OCI-LY1 (cell line): ENCODE results near the gene DOCK7.

ENCODE experiments used
- H2AFZ ChIP-seq: fragments of 200-600 bp; sonication (generic), shearing (Covaris generic); 2 replicates; pipeline ENCODE4 v1.6.0; 2014; ENCODE audit warnings: antibody characterized with exemption, mild to moderate bottlenecking, low read length
- H3F3A ChIP-seq: fragments of 200-600 bp; sonication (generic), shearing (Covaris generic); 2 replicates; pipeline ENCODE4 v1.6.0; 2014; ENCODE audit warnings: mild to moderate bottlenecking, antibody characterized with exemption, low read length, moderate library complexity; ENCODE audit not compliant: insufficient read depth
- H3K27ac ChIP-seq: fragments of 200-600 bp; sonication (generic); 2 replicates; pipeline ENCODE4 v1.5.1; 2014; ENCODE audit warnings: low read length, mixed run types, mild to moderate bottlenecking, low read depth; ENCODE audit not compliant: poor library complexity, severe bottlenecking
- H3K27me3 ChIP-seq: fragments of 200-600 bp; sonication (generic); 2 replicates; pipeline ENCODE4 v1.6.0; 2014; ENCODE audit warnings: antibody characterized with exemption, mild to moderate bottlenecking, low read length, moderate library complexity; ENCODE audit not compliant: insufficient read depth
- H3K36me3 ChIP-seq: fragments of 200-600 bp; sonication (generic); 2 replicates; pipeline ENCODE4 v1.6.1; 2014; ENCODE audit warnings: mild to moderate bottlenecking, antibody characterized with exemption, low read length, moderate library complexity, mixed read lengths; ENCODE audit not compliant: insufficient read depth
- H3K4me1 ChIP-seq: fragments of 200-600 bp; sonication (generic); 2 replicates; pipeline ENCODE4 v1.5.1; 2014; ENCODE audit warnings: mild to moderate bottlenecking, low read length, moderate library complexity; ENCODE audit not compliant: insufficient read depth, severe bottlenecking
- H3K4me2 ChIP-seq: fragments of 200-600 bp; sonication (generic), shearing (Covaris generic); 2 replicates; pipeline ENCODE4 v1.6.1; 2014; ENCODE audit warnings: low read length
- H3K4me3 ChIP-seq: fragments of 200-600 bp; sonication (generic); 2 replicates; pipeline ENCODE4 v1.5.1; 2014; ENCODE audit warnings: low read length, low read depth, mild to moderate bottlenecking, mixed read lengths; ENCODE audit not compliant: poor library complexity, severe bottlenecking
- H3K79me2 ChIP-seq: fragments of 200-600 bp; shearing (Covaris generic); 2 replicates; pipeline ENCODE4 v1.6.1; 2016; ENCODE audit warnings: mixed run types, low read length, mixed read lengths; ENCODE audit not compliant: insufficient read depth
- H3K9ac ChIP-seq: fragments of 200-600 bp; sonication (generic), shearing (Covaris generic); 2 replicates; pipeline ENCODE4 v1.6.1; 2014; ENCODE audit warnings: mild to moderate bottlenecking, low read length, mixed read lengths
- H3K9me2 ChIP-seq: fragments of 200-600 bp; sonication (generic), shearing (Covaris generic); 2 replicates; pipeline ENCODE4 v1.6.1; 2014; ENCODE audit warnings: low read depth, mild to moderate bottlenecking, low read length, mixed read lengths
- H3K9me3 ChIP-seq: fragments of 200-600 bp; shearing (Covaris generic); 2 replicates; pipeline ENCODE4 v1.6.1; 2014; ENCODE audit warnings: low read length, mixed read lengths
- H4K20me1 ChIP-seq: fragments of 200-600 bp; sonication (generic), shearing (Covaris generic); 2 replicates; pipeline ENCODE4 v1.6.0; 2016; ENCODE audit warnings: mild to moderate bottlenecking, low read length; ENCODE audit not compliant: insufficient read depth
- EZH2 ChIP-seq: fragments of 200-600 bp; sonication (generic), shearing (Covaris generic); IDR thresholded peaks from 2 replicates; pipeline ENCODE4 v1.8.0; 2017; ENCODE audit warnings: borderline replicate concordance, mixed run types, mild to moderate bottlenecking, antibody characterized with exemption, low read length, moderate library complexity, mixed read lengths
- TF ChIP-seq, protein P1 (sequence below): fragments of 200-600 bp; sonication (generic), shearing (Covaris generic); IDR thresholded peaks from 2 replicates; pipeline ENCODE4 v1.5.1; 2017; ENCODE audit warnings: mild to moderate bottlenecking, antibody characterized with exemption, low read length, moderate library complexity, mixed read lengths

DOCK7 gene

DNA sequence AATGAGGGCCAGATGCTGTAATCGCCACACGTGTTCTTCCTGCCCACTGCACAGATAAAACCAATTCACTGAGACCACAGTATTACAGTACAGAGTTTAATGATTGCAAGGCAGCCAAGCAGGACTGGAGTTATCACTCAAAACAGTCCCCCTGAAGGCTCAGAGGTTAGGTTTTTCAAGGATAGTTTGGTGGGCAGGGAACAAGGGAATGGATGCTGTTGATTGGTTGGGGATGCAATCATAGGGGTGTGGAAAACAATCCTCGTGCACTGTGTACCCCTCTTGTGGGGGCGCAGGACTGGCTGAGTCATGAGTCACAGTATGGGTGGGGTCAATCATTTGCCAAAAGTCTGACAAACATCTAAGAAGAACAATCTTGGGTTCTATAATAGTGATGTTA is 263.8 kb downstream of the DOCK7 start:
- Histone ChIP-seq H3K4me3 (no peak overlapping the region), H3K27me3 (no peaks in the 10 kb centered on the region), H3K4me1 (no peaks in the 10 kb centered on the region), H3K4me2 (no peak overlapping the region), H3K27ac (no peak overlapping the region), H3K9me3 (no peaks in the 10 kb centered on the region), H3K79me2 (no peaks in the 10 kb centered on the region), H3K9ac (no peak overlapping the region), H4K20me1 (no peaks in the 10 kb centered on the region), H3K36me3 (no peaks in the 10 kb centered on the region), H3K9me2 (no peaks in the 10 kb centered on the region), H3F3A (no peaks in the 10 kb centered on the region), H2AFZ (no peak overlapping the region)
- TF ChIP-seq EZH2: no peak
- TF ChIP-seq, protein P1, sequence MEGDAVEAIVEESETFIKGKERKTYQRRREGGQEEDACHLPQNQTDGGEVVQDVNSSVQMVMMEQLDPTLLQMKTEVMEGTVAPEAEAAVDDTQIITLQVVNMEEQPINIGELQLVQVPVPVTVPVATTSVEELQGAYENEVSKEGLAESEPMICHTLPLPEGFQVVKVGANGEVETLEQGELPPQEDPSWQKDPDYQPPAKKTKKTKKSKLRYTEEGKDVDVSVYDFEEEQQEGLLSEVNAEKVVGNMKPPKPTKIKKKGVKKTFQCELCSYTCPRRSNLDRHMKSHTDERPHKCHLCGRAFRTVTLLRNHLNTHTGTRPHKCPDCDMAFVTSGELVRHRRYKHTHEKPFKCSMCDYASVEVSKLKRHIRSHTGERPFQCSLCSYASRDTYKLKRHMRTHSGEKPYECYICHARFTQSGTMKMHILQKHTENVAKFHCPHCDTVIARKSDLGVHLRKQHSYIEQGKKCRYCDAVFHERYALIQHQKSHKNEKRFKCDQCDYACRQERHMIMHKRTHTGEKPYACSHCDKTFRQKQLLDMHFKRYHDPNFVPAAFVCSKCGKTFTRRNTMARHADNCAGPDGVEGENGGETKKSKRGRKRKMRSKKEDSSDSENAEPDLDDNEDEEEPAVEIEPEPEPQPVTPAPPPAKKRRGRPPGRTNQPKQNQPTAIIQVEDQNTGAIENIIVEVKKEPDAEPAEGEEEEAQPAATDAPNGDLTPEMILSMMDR: no peak

DNA sequence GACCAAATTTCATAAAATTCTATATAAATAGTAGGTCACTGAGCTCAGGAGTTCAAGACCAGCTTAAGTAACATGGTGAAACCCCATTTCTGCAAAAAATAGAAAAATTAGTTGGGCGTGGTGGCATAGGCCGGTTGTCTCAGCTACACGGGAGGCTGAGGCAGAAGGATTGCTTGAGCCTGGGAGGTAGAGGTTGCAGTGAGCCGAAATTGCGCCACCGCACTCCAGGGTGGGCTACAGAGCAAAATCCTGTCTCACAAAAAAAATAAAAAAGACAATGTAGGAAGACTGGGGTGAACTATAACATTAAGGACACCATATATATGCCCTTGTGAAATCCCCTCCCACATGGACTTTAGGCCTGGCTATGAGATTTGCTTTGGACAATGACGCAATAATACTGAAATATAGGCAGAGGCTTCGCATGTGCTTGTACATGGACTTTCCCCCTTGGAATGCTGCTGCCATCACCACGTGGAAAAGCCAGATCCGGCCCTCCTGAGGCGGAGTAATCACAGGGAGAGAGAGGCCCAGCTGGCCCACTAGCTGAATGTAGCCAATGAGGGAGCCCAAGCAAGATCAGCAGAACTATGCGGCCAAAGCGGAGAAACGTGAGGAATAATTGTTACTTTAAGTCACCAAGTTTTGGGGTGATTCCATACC is 264.5 kb downstream of the DOCK7 start:
- Histone ChIP-seq H3K27ac (no peak overlapping the region), H3K9ac (no peak overlapping the region), H3K4me2 (no peak overlapping the region), H3K79me2 (no peaks in the 10 kb centered on the region), H3K27me3 (no peaks in the 10 kb centered on the region), H3F3A (no peaks in the 10 kb centered on the region), H3K36me3 (no peaks in the 10 kb centered on the region), H4K20me1 (no peaks in the 10 kb centered on the region), H3K4me1 (no peaks in the 10 kb centered on the region), H3K9me2 (no peaks in the 10 kb centered on the region), H2AFZ (no peak overlapping the region), H3K4me3 (no peak overlapping the region), H3K9me3 (no peaks in the 10 kb centered on the region)
- TF ChIP-seq, protein P1: no peak
- no peak for TF ChIP-seq EZH2

DNA sequence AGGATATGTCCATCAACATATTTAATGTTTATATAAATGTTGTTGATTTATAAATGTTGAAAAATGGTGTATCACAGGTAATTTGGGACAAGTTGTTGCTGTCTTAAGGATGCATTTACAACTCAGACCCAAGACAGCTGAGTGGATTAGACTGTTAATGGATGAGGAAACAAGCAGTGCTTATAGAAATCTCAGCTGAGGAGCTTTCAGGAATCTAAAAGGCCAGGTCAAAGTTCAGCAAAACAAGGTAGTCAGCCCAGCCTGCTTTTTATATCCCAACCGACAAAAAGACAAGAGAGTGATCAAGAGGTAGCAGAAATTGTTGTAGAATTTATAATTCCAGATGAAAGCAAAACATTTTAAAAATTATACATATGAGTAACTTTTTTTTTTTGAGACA is 268.0 kb downstream of the DOCK7 start:
- H3K27ac ChIP-seq: no peak overlapping the region
- H4K20me1 ChIP-seq: no peaks in the 10 kb centered on the region
- no peak overlapping the region for H3K9ac ChIP-seq

More for the DNA sequence above, 268.0 kb downstream of the DOCK7 start:
- TF ChIP-seq EZH2: no peak
- Histone ChIP-seq H3K4me1 (no peaks in the 10 kb centered on the region), H3K9me3 (no peaks in the 10 kb centered on the region), H3K4me3 (no peak overlapping the region), H2AFZ (no peak overlapping the region), H3K36me3 (no peaks in the 10 kb centered on the region), H3K4me2 (no peak overlapping the region), H3F3A (no peaks in the 10 kb centered on the region), H3K9me2 (no peaks in the 10 kb centered on the region), H3K79me2 (no peaks in the 10 kb centered on the region), H3K27me3 (no peaks in the 10 kb centered on the region)
